Lower leg skin (tissue), 4 donors: ENCODE results near the gene ZFYVE19. TPM values are rescaled to one million over a fixed set of nuclear protein-coding genes. Genes with fewer than 3 reads are reported as not detected.

Experiments
- DNase-seq, 2 donors: peaks; one replicate each; pipeline ENCODE4 v3.0.0-alpha.2; 2019; ENCODE audit warnings: low spot score in 2 of 2
- H3K4me3 ChIP-seq: fragments of 200-600 bp; sonication (generic); 2 replicates; pipeline ENCODE4 v1.5.1; 2017; ENCODE audit warnings: mild to moderate bottlenecking, low read depth; ENCODE audit not compliant: poor library complexity, severe bottlenecking
- POLR2A ChIP-seq, 2 donors: fragments of 450-650 bp; IDR thresholded peaks; one replicate each; pipeline ENCODE4 v1.6.1; 2016 to 2017; ENCODE audit warnings: antibody characterized with exemption in 2 of 2, mild to moderate bottlenecking in 1 of 2, moderate library complexity in 1 of 2
- WGBS, 2 donors: methylation state at CpG; one replicate each; pipeline ENCODE4 v1.1.5; 2018; 5-methylcytosine and 5-hydroxymethylcytosine counted together
- intact Hi-C: fragments of 100-400 bp; cut with DNase I; formaldehyde crosslinking; loops from one replicate; pipeline ENCODE4 v1.15.0; 2023; ENCODE audit warnings: low total_unique reads
- total RNA-seq, 4 donors: library from RNA; depleted of rRNA; stranded (reverse); fragments of >200 nt; gene quantifications; one replicate each; pipeline ENCODE4 v1.1.0, GENCODE V29; 2016
- TF ChIP-seq, protein P1 (sequence below), 3 donors: fragments of 450-650 bp; IDR thresholded peaks; one replicate each; pipeline ENCODE4 v1.5.1; 2016; ENCODE audit warnings: antibody characterized with exemption in 3 of 3, mild to moderate bottlenecking in 3 of 3, moderate library complexity in 2 of 3

Gene ZFYVE19
- total RNA-seq, 4 donors from 2014 or later, result 30.9 to 65.7 (median 35.4) TPM

DNA sequence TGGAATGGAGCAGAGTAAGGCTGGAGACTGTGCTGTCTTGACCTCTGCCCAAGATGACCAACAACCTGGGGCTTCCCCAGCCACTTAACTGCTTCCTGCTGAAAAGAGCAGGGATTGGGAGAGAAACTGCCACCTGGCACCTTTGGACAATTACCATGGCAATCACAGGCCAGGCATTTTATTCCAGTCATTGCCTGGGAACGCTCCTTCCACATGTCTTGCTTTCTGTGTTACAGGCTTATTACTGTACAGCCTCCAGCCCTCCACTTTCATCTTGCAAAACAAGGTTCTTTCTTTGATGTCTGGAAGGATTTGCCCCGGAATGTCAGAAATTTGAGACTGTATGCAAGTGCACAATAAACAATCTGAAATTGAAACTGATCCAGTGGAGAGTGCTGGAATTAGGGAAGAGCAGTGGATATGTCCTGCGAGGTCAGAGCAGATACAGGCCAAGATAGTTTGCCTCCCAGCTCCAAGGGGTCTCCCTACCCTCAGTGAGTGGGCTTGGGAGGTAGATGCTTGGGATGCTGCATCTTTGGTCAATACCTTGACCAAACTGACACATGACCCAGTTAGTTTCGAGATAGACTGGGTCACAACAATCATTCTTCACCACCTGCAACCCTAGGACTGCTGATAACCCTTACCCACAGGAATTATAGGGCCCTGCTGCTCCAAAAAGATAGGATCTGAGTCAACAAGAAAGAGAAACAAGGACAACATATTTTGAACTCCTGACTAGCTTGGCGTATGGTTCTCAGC lies 19.0 kb downstream of the ZFYVE19 start:
- intact Hi-C loops, result no loop called here
- H3K4me3 ChIP-seq, result no peak overlapping the region
- TF ChIP-seq, protein P1, sequence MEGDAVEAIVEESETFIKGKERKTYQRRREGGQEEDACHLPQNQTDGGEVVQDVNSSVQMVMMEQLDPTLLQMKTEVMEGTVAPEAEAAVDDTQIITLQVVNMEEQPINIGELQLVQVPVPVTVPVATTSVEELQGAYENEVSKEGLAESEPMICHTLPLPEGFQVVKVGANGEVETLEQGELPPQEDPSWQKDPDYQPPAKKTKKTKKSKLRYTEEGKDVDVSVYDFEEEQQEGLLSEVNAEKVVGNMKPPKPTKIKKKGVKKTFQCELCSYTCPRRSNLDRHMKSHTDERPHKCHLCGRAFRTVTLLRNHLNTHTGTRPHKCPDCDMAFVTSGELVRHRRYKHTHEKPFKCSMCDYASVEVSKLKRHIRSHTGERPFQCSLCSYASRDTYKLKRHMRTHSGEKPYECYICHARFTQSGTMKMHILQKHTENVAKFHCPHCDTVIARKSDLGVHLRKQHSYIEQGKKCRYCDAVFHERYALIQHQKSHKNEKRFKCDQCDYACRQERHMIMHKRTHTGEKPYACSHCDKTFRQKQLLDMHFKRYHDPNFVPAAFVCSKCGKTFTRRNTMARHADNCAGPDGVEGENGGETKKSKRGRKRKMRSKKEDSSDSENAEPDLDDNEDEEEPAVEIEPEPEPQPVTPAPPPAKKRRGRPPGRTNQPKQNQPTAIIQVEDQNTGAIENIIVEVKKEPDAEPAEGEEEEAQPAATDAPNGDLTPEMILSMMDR (IDR thresholded peaks at IDR 0.05), result no peak
- no peak for TF ChIP-seq POLR2A (IDR thresholded peaks at IDR 0.05)
- WGBS, 2 donors, result 70 to 72% methylated on average over 5 of the region's 5 CpGs
- no peak for DNase-seq

DNA sequence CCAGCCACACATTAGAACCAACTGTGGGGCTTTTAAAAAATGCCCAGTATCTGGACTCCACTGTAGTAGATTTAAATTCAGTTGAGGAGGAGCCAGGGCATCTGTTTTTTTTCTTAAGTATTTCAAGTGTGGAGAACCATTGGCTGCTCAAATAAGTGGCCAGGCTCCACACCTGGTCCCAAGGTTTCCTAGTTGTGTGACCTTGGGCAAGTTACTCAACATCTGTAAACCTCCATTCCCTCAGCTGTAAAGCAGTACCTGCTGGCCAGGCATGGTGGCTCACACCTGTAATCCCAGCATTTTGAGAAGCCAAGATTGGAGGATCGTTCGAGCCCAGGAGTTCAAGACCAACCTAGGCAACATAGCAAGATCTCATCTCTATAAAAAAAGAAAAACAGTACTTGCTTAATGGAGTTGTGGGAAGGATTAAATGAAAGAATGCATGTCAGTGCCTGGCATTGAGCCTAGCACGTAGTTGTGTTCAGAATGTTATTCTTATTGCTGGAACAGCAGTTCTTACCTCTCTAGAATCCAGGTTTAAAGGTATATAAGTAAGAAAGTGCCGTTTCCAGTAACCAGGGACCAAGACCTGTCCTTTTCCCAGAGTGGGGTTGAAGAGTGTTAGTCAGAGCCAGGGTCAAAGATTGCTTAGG lies 19.7 kb downstream of the ZFYVE19 start:
- intact Hi-C loops, result no loop called here
- no peak overlapping the region for H3K4me3 ChIP-seq
- WGBS, 2 donors, result 60 to 87% methylated on average over 4 of the region's 4 CpGs
- TF ChIP-seq, protein P1 (IDR thresholded peaks at IDR 0.05), result no peak
- TF ChIP-seq POLR2A (IDR thresholded peaks at IDR 0.05), result no peak
- DNase-seq, result no peak

- no peak for TF ChIP-seq POLR2A (IDR thresholded peaks at IDR 0.05)
- TF ChIP-seq, protein P1 (IDR thresholded peaks at IDR 0.05), result no peak
- no peak within 1 kb of the TSS for H3K4me3 ChIP-seq
- DNase-seq, result no peak
- intact Hi-C loops, result no loop called here
- 92 to 96% methylated on average over 6 of the region's 6 CpGs for WGBS, 2 donors
Measured at GRCh38 chr15:40828447-40829036, 21.7 kb downstream of the ZFYVE19 start, which contains the start of gene PPP1R14D. Gene PPP1R14D (minus strand): TSS chr15:40828708. CDS start chr15:40828641, 67 bp downstream.

- DNase-seq, result no peak
- intact Hi-C loops, result no loop called here
- WGBS, 2 donors, result 70 to 74% methylated on average over 6 to 7 of the region's 7 CpGs
Measured at GRCh38 chr15:40829115-40829514, 22.2 kb downstream of the ZFYVE19 start.

GRCh38 chr15:40830884-40831283 lies 24.0 kb downstream of the ZFYVE19 start:
- 69 to 91% methylated on average over 2 of the region's 2 CpGs for WGBS, 2 donors
- DNase-seq, result no peak
- no peak for TF ChIP-seq POLR2A (IDR thresholded peaks at IDR 0.05)
- TF ChIP-seq, protein P1 (IDR thresholded peaks at IDR 0.05), result no peak
- intact Hi-C loops, result no loop called here
- no peak overlapping the region for H3K4me3 ChIP-seq

More at GRCh38 chr15:40829115-40829514, 22.2 kb downstream of the ZFYVE19 start:
- H3K4me3 ChIP-seq, result no peak overlapping the region
- TF ChIP-seq POLR2A (IDR thresholded peaks at IDR 0.05), result no peak
- TF ChIP-seq, protein P1 (IDR thresholded peaks at IDR 0.05), result no peak
